H9 (cell line): Measurements from ENCODE around the gene TSPO. TPM values are rescaled to one million over a fixed set of nuclear protein-coding genes. Genes with fewer than 3 reads are reported as not detected.

ENCODE experiments used
- DNase-seq: peaks from one replicate; pipeline ENCODE4 v3.0.0-alpha.2; 2017
- H2AFZ ChIP-seq: one replicate; pipeline ENCODE4 v1.6.1; 2013; ENCODE audit warnings: mild to moderate bottlenecking, low read length, control low read depth, moderate library complexity
- H2AK5ac ChIP-seq: 2 replicates; pipeline ENCODE4 v1.6.1; 2013; ENCODE audit warnings: low read length, control low read depth, mixed read lengths; ENCODE audit not compliant: insufficient read length
- H2BK120ac ChIP-seq: one replicate; pipeline ENCODE4 v1.6.1; 2013; ENCODE audit warnings: low read depth, mild to moderate bottlenecking, low read length, control low read depth, inconsistent platforms; ENCODE audit not compliant: poor library complexity, severe bottlenecking
- H2BK12ac ChIP-seq: 2 replicates; pipeline ENCODE4 v1.6.1; 2013; ENCODE audit warnings: low read length, control low read depth, mixed read lengths, low read depth; ENCODE audit not compliant: insufficient read length
- H2BK15ac ChIP-seq: 2 replicates; pipeline ENCODE4 v1.6.1; 2013; ENCODE audit warnings: low read depth, low read length, control low read depth
- H2BK20ac ChIP-seq: one replicate; pipeline ENCODE4 v1.6.1; 2013; ENCODE audit warnings: low read depth, mild to moderate bottlenecking, low read length, control low read depth, inconsistent platforms; ENCODE audit not compliant: poor library complexity, severe bottlenecking
- H2BK5ac ChIP-seq: 2 replicates; pipeline ENCODE4 v1.6.1; 2013; ENCODE audit warnings: low read length, control low read depth, mixed read lengths; ENCODE audit not compliant: insufficient read length
- H3K14ac ChIP-seq: 2 replicates; pipeline ENCODE4 v1.6.1; 2013; ENCODE audit warnings: low read length, control low read depth; ENCODE audit not compliant: insufficient read depth
- H3K18ac ChIP-seq: 2 replicates; pipeline ENCODE4 v1.6.1; 2013; ENCODE audit warnings: low read depth, mild to moderate bottlenecking, mixed read lengths, low read length, control low read depth; ENCODE audit not compliant: insufficient read length
- H3K23ac ChIP-seq: 2 replicates; pipeline ENCODE4 v1.6.1; 2013; ENCODE audit warnings: low read length, control low read depth, mixed read lengths, low read depth; ENCODE audit not compliant: insufficient read length
- H3K23me2 ChIP-seq: 2 replicates; pipeline ENCODE4 v1.6.1; 2013; ENCODE audit warnings: low read depth, mild to moderate bottlenecking, mixed read lengths, low read length, control low read depth; ENCODE audit not compliant: insufficient read length, poor library complexity, severe bottlenecking
- H3K27ac ChIP-seq: 2 replicates; pipeline ENCODE4 v1.5.1; 2013; ENCODE audit warnings: low read length, control low read depth, mixed read lengths, low read depth; ENCODE audit not compliant: insufficient read length
- H3K27me3 ChIP-seq: 2 replicates; pipeline ENCODE4 v1.6.1; 2013; ENCODE audit warnings: low read length, control low read depth, inconsistent platforms; ENCODE audit not compliant: insufficient read depth
- H3K4ac ChIP-seq: 2 replicates; pipeline ENCODE4 v1.6.1; 2013; ENCODE audit warnings: low read depth, mild to moderate bottlenecking, control low read depth, inconsistent platforms, low read length, moderate library complexity
- H3K4me1 ChIP-seq: 2 replicates; pipeline ENCODE4 v1.6.1; 2013; ENCODE audit warnings: low read length, control low read depth, inconsistent platforms; ENCODE audit not compliant: insufficient read depth
- H3K4me2 ChIP-seq: 2 replicates; pipeline ENCODE4 v1.6.1; 2013; ENCODE audit warnings: low read length, control low read depth, mixed read lengths; ENCODE audit not compliant: insufficient read length, insufficient read depth
- H3K56ac ChIP-seq: 2 replicates; pipeline ENCODE4 v1.6.1; 2013; ENCODE audit warnings: low read depth, mild to moderate bottlenecking, mixed read lengths, low read length, control low read depth; ENCODE audit not compliant: insufficient read length
- H3K79me1 ChIP-seq: 2 replicates; pipeline ENCODE4 v1.6.1; 2013; ENCODE audit warnings: low read depth, mild to moderate bottlenecking, moderate library complexity, low read length, control low read depth, inconsistent platforms; ENCODE audit not compliant: insufficient read depth, poor library complexity, severe bottlenecking
- H3K79me2 ChIP-seq: 2 replicates; pipeline ENCODE4 v1.6.1; 2013; ENCODE audit warnings: low read length, control low read depth, inconsistent platforms; ENCODE audit not compliant: insufficient read depth
- H3K9ac ChIP-seq: 2 replicates; pipeline ENCODE4 v1.6.1; 2013; ENCODE audit warnings: low read length, control low read depth, mixed read lengths; ENCODE audit not compliant: insufficient read length; ENCODE audit errors: extremely low read depth
- H3K9me3 ChIP-seq: one replicate; pipeline ENCODE4 v1.6.1; 2013; ENCODE audit warnings: low read depth, low read length, inconsistent platforms; ENCODE audit not compliant: control insufficient read depth
- H3T11ph ChIP-seq: one replicate; pipeline ENCODE4 v1.6.1; 2013; ENCODE audit warnings: mild to moderate bottlenecking, low read length, control low read depth, inconsistent platforms
- H4K20me1 ChIP-seq: one replicate; pipeline ENCODE4 v1.6.1; 2013; ENCODE audit not compliant: control insufficient read depth, insufficient read length, insufficient read depth
- H4K5ac ChIP-seq: 2 replicates; pipeline ENCODE4 v1.6.1; 2013; ENCODE audit warnings: low read depth, mild to moderate bottlenecking, mixed read lengths, low read length, control low read depth; ENCODE audit not compliant: insufficient read length
- H4K8ac ChIP-seq: replicated peaks from 2 replicates; pipeline ENCODE4 v1.6.1; 2013; ENCODE audit warnings: low read length, control low read depth, mixed read lengths, low read depth; ENCODE audit not compliant: insufficient read length
- H4K91ac ChIP-seq: 2 replicates; pipeline ENCODE4 v1.6.1; 2013; ENCODE audit warnings: low read depth, mild to moderate bottlenecking, moderate library complexity, mixed read lengths, low read length, control low read depth; ENCODE audit not compliant: insufficient read length
- H3K27ac Mint-ChIP-seq, 3 experiments: 2 replicates in 2 of 3; 3 replicates in 1 of 3; pipeline ENCODE4 v1.8.0; 2020 to 2021; ENCODE audit warnings: mixed read lengths in 3 of 3, mild to moderate bottlenecking in 1 of 3, moderate library complexity in 1 of 3
- H3K27me3 Mint-ChIP-seq: 2 replicates; pipeline ENCODE4 v1.8.0; 2021; ENCODE audit warnings: low read depth, mild to moderate bottlenecking, moderate library complexity, mixed read lengths
- H3K36me3 Mint-ChIP-seq, 3 experiments: 2 replicates in 2 of 3; 3 replicates in 1 of 3; pipeline ENCODE4 v1.8.0; 2020 to 2021; ENCODE audit warnings: low read depth in 3 of 3, mixed read lengths in 3 of 3; ENCODE audit not compliant: insufficient read depth in 1 of 3
- H3K4me1 Mint-ChIP-seq, 2 experiments: 2 replicates each; pipeline ENCODE4 v1.8.0; 2020; ENCODE audit warnings: mixed read lengths in 2 of 2
- H3K4me3 Mint-ChIP-seq, 2 experiments: 2 replicates in 1 of 2; 3 replicates in 1 of 2; pipeline ENCODE4 v1.8.0; 2020 to 2021; ENCODE audit warnings: mild to moderate bottlenecking in 2 of 2, mixed read lengths in 2 of 2, moderate library complexity in 1 of 2
- H3K9me3 Mint-ChIP-seq, 2 experiments: 2 replicates in 1 of 2; 3 replicates in 1 of 2; pipeline ENCODE4 v1.8.0; 2020; ENCODE audit warnings: mild to moderate bottlenecking in 2 of 2, mixed read lengths in 2 of 2, moderate library complexity in 1 of 2
- WGBS: extraction: QIAGEN DNeasy Blood & Tissue Kit; methylation state at CpG from one replicate; pipeline ENCODE4 v1.1.7; 2013; ENCODE audit warnings: missing lambda C conversion rate, low lambda C conversion rate, mixed read lengths; ENCODE audit not compliant: insufficient read length; ENCODE audit errors: extremely low coverage; 5-methylcytosine and 5-hydroxymethylcytosine counted together
- total RNA-seq: library from RNA; stranded (reverse); gene quantifications from 2 replicates; pipeline ENCODE4 v1.2.1, GENCODE V29; 2021
- TF ChIP-seq, protein P1 (sequence below): fragments of 200-600 bp; sonication (generic); conservative IDR thresholded peaks from 3 replicates; pipeline ENCODE4 v1.8.0; 2021; ENCODE audit warnings: antibody characterized with exemption, mild to moderate bottlenecking

TSPO gene
- total RNA-seq, 1 experiment from 2014 or later, result 14.8 TPM

DNA sequence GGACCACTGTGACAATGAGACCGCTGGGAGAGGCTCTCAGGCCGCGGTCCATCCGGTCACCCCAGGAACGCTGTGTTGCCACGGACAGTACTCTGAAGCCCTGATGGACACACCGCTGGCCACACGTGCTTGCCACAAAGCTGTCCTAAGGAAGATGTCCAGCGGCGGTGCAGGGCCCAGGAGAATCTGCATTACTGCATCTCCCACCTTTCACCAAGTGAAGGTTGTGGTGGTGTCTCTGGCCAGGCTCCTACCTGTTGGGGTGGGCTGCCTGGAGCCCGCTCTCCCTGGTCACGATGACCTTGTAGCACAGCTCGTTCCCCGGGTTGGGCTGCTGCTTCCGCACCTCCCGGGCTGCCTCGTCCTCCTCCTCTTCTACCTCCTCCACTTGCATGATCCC lies 31.4 kb downstream of the TSPO start:
- TF ChIP-seq, protein P1, sequence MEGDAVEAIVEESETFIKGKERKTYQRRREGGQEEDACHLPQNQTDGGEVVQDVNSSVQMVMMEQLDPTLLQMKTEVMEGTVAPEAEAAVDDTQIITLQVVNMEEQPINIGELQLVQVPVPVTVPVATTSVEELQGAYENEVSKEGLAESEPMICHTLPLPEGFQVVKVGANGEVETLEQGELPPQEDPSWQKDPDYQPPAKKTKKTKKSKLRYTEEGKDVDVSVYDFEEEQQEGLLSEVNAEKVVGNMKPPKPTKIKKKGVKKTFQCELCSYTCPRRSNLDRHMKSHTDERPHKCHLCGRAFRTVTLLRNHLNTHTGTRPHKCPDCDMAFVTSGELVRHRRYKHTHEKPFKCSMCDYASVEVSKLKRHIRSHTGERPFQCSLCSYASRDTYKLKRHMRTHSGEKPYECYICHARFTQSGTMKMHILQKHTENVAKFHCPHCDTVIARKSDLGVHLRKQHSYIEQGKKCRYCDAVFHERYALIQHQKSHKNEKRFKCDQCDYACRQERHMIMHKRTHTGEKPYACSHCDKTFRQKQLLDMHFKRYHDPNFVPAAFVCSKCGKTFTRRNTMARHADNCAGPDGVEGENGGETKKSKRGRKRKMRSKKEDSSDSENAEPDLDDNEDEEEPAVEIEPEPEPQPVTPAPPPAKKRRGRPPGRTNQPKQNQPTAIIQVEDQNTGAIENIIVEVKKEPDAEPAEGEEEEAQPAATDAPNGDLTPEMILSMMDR, result no peak
- Histone ChIP-seq H2BK15ac (no peak overlapping the region), H4K5ac (no peak overlapping the region), H3K9ac (no peak overlapping the region), H2BK20ac (no peak overlapping the region), H3K56ac (no peak overlapping the region), H3K4ac (no peak overlapping the region), H3K18ac (no peak overlapping the region), H3K79me1 (no peaks in the 10 kb centered on the region), H3K9me3 (no peaks in the 10 kb centered on the region), H3K14ac (no peak overlapping the region), H4K20me1 (no peaks in the 10 kb centered on the region), H3T11ph (no peak overlapping the region), H3K23me2 (peaks cover 11% of the 10 kb centered on the region), H2BK12ac (no peak overlapping the region), H2AFZ (no peak overlapping the region), H3K27ac (no peak overlapping the region), H2BK120ac (no peak overlapping the region), H4K8ac (no peak overlapping the region), H2AK5ac (no peak overlapping the region), H3K79me2 (peaks cover 7% of the 10 kb centered on the region), H3K4me1 (peaks cover 4% of the 10 kb centered on the region; the same call in 1 of the 2 replicates), H4K91ac (no peak overlapping the region), H3K27me3 (no peaks in the 10 kb centered on the region), H2BK5ac (no peak overlapping the region), H3K4me2 (no peak overlapping the region), H3K23ac (no peak overlapping the region)
- H3K36me3 Mint-ChIP-seq, result peaks cover 31 to 49% (median 47%) of the 10 kb centered on the region in 3 experiments
- no peaks in the 10 kb centered on the region for H3K9me3 Mint-ChIP-seq
- H3K4me3 Mint-ChIP-seq, result no peak overlapping the region
- no peaks in the 10 kb centered on the region for H3K27me3 Mint-ChIP-seq
- H3K27ac Mint-ChIP-seq, result peak overlapping the region in 2 of 3 experiments; percentile 33 to 68; a peak in 2 of 7 replicates
- WGBS, result no CpG with 5 or more reads among the region's 17 CpGs
- DNase-seq, result no peak
- H3K4me1 Mint-ChIP-seq, result peaks cover 15 to 17% of the 10 kb centered on the region in 2 experiments
